H1 (cell line): Measurements from ENCODE around the gene KCTD16.

Experiments used
- EP300 ChIP-seq, 2 experiments: IDR thresholded peaks; 1 replicate in 1 of 2; 2 replicates in 1 of 2; pipeline ENCODE4 v1.6.1; 2011 to 2012; ENCODE audit warnings: low read depth in 2 of 2, low read length in 2 of 2, mild to moderate bottlenecking in 2 of 2, borderline replicate concordance in 1 of 2, inconsistent platforms in 1 of 2, moderate library complexity in 1 of 2
- POLR2A ChIP-seq, 2 experiments: IDR thresholded peaks; 1 replicate in 1 of 2; 2 replicates in 1 of 2; pipeline ENCODE4 v1.6.1; 2011; ENCODE audit warnings: low read depth in 2 of 2, low read length in 2 of 2, mild to moderate bottlenecking in 2 of 2; ENCODE audit errors: control extremely low read depth in 1 of 2
- POLR2AphosphoS5 ChIP-seq: IDR thresholded peaks from 2 replicates; pipeline ENCODE4 v1.6.1; 2011; ENCODE audit warnings: low read depth, low read length
- TBP ChIP-seq: IDR thresholded peaks from 2 replicates; pipeline ENCODE4 v1.6.1; 2011; ENCODE audit warnings: low read depth, low read length, improper control_type of control experiment
- TCF12 ChIP-seq: IDR thresholded peaks from 2 replicates; pipeline ENCODE4 v1.6.1; 2011; ENCODE audit warnings: low read depth, mild to moderate bottlenecking, low read length
- TF ChIP-seq, protein P1 (sequence below): IDR thresholded peaks from 2 replicates; pipeline ENCODE4 v1.6.1; 2011; ENCODE audit warnings: low read depth, mild to moderate bottlenecking, low read length; ENCODE audit not compliant: insufficient read depth
- TF ChIP-seq, protein P2 (sequence below), 3 experiments: IDR thresholded peaks; 1 replicate in 2 of 3; 2 replicates in 1 of 3; pipeline versions ENCODE4 v1.5.1 to v1.6.1; 2011; ENCODE audit warnings: low read length in 3 of 3, mild to moderate bottlenecking in 3 of 3, inconsistent platforms in 2 of 3, low read depth in 1 of 3, moderate library complexity in 1 of 3; ENCODE audit not compliant: insufficient read depth in 1 of 3; ENCODE audit errors: control extremely low read depth in 1 of 3

DNA sequence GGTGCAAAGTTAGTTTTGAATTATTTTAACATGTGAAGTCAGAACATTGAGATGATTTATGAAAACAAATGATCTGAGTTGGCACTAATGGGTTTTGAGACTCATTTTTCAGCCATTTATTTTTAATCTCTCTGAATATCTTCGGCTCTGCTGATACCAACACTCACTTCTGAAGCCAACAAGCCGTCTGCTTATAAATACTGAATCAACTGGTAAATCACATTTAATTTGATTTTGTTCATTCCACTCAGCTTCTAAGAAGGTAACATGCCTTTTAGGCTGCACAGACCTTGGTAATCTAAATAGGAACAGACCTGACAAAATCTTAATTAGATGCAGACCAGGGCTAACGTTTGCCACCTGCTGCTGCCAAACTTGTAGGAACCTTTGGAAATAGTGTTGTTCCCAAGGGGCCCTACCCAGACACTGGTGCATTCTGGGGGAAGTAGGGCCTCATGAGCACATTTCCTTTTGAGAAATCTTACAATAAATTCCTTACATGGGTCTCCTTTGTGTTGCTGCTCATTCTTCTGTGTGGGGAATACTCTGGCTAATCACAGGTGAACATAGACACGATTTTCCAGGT, 182.2 kb downstream of the KCTD16 start:
- TF ChIP-seq POLR2AphosphoS5, result no peak
- TF ChIP-seq POLR2A (IDR thresholded peaks at IDR 0.05; ENCODE audit: control extremely low read depth in 1 of 2, low read depth in 2 of 2, low read length in 2 of 2), result no peak
- no peak for TF ChIP-seq TCF12
- TF ChIP-seq EP300 (IDR thresholded peaks at IDR 0.05; ENCODE audit: borderline replicate concordance in 1 of 2, low read depth in 2 of 2, low read length in 2 of 2), result no peak
- TF ChIP-seq TBP, result no peak
- TF ChIP-seq, protein P1, sequence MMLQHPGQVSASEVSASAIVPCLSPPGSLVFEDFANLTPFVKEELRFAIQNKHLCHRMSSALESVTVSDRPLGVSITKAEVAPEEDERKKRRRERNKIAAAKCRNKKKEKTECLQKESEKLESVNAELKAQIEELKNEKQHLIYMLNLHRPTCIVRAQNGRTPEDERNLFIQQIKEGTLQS, result no peak
- TF ChIP-seq, protein P2, sequence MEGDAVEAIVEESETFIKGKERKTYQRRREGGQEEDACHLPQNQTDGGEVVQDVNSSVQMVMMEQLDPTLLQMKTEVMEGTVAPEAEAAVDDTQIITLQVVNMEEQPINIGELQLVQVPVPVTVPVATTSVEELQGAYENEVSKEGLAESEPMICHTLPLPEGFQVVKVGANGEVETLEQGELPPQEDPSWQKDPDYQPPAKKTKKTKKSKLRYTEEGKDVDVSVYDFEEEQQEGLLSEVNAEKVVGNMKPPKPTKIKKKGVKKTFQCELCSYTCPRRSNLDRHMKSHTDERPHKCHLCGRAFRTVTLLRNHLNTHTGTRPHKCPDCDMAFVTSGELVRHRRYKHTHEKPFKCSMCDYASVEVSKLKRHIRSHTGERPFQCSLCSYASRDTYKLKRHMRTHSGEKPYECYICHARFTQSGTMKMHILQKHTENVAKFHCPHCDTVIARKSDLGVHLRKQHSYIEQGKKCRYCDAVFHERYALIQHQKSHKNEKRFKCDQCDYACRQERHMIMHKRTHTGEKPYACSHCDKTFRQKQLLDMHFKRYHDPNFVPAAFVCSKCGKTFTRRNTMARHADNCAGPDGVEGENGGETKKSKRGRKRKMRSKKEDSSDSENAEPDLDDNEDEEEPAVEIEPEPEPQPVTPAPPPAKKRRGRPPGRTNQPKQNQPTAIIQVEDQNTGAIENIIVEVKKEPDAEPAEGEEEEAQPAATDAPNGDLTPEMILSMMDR (IDR thresholded peaks at IDR 0.05; ENCODE audit: control extremely low read depth in 1 of 3, insufficient read depth in 1 of 3, low read depth in 1 of 3, low read length in 3 of 3), result no peak
